Measurements from ENCODE around the gene MDM2.
"Not testable (repeated sequence)": the region's sequence is repeated elsewhere in the genome, so short reads cannot be mapped to it uniquely, and the experiment has no call there.

The MDM2 gene

GRCh38 chr12:68838046-68838886, 30.3 kb downstream of the MDM2 start:
- DNase-seq (ENCODE audit: low read depth): no peak
- no peak overlapping the region for H3K4me3 ChIP-seq (ENCODE audit: low read depth, low read length)
- TF ChIP-seq, protein P1, sequence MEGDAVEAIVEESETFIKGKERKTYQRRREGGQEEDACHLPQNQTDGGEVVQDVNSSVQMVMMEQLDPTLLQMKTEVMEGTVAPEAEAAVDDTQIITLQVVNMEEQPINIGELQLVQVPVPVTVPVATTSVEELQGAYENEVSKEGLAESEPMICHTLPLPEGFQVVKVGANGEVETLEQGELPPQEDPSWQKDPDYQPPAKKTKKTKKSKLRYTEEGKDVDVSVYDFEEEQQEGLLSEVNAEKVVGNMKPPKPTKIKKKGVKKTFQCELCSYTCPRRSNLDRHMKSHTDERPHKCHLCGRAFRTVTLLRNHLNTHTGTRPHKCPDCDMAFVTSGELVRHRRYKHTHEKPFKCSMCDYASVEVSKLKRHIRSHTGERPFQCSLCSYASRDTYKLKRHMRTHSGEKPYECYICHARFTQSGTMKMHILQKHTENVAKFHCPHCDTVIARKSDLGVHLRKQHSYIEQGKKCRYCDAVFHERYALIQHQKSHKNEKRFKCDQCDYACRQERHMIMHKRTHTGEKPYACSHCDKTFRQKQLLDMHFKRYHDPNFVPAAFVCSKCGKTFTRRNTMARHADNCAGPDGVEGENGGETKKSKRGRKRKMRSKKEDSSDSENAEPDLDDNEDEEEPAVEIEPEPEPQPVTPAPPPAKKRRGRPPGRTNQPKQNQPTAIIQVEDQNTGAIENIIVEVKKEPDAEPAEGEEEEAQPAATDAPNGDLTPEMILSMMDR (IDR thresholded peaks at IDR 0.05; ENCODE audit: control insufficient read depth, extremely low read depth, insufficient read depth): no peak

- H3K4me3 ChIP-seq (ENCODE audit: low read depth, low read length): no peak overlapping the region
- no peak for DNase-seq (ENCODE audit: low read depth)
- TF ChIP-seq, protein P1 (IDR thresholded peaks at IDR 0.05; ENCODE audit: control insufficient read depth, extremely low read depth, insufficient read depth): no peak
Observed at GRCh38 chr12:68839183-68840147, 31.5 kb downstream of the MDM2 start.

- not testable (repeated sequence) for H3K4me3 ChIP-seq (ENCODE audit: low read depth, low read length); DNase-seq (ENCODE audit: low read depth)
Observed at GRCh38 chr12:68841175-68841574, 33.2 kb downstream of the MDM2 start.

- DNase-seq (ENCODE audit: low read depth): no peak
- no peak overlapping the region for H3K4me3 ChIP-seq (ENCODE audit: low read depth, low read length)
- TF ChIP-seq, protein P1 (IDR thresholded peaks at IDR 0.05; ENCODE audit: control insufficient read depth, extremely low read depth, insufficient read depth): no peak
Observed at GRCh38 chr12:68841717-68842116, 33.7 kb downstream of the MDM2 start.

DNA sequence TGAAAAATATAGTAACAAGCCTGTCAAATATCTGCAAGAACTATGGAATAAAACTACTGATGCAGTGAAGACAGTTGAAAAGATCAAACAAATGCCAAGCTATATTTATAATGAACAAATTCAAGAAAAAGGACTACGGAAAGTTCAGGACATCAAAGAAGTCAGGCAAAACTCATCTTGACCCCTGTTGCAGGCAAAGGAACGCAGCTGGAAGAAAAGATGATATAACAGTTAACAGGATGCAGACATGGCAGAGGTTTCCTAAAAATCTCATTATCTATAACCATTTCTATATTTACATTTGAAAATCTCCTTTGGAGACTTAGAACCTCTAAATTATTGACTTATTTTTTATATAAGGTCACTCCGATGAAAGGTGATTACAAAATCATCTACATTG, 34.1 kb downstream of the MDM2 start:
- TF ChIP-seq, protein P1 (IDR thresholded peaks at IDR 0.05; ENCODE audit: control insufficient read depth, extremely low read depth, insufficient read depth): no peak
- no peak overlapping the region for H3K4me3 ChIP-seq (ENCODE audit: low read depth, low read length)
- no peak for DNase-seq (ENCODE audit: low read depth)

- TF ChIP-seq, protein P1 (IDR thresholded peaks at IDR 0.05; ENCODE audit: control insufficient read depth, extremely low read depth, insufficient read depth): no peak
Observed at GRCh38 chr12:68842784-68843567, 35.0 kb downstream of the MDM2 start.

More at GRCh38 chr12:68842784-68843567, 35.0 kb downstream of the MDM2 start:
- no peak for DNase-seq (ENCODE audit: low read depth)
- H3K4me3 ChIP-seq (ENCODE audit: low read depth, low read length): no peak overlapping the region

Data from LNCaP clone FGC (cell line).